Smooth muscle cell (in vitro differentiated cells): ENCODE measurements around the gene TH. TPM values are rescaled to one million over a fixed set of nuclear protein-coding genes. Genes with fewer than 3 reads are reported as not detected.

ENCODE experiments used
- DNase-seq: peaks from one replicate; lab custom pipeline; 2025; ENCODE audit not compliant: unreplicated experiment; lab: John Stamatoyannopoulos, UW
- H2AFZ ChIP-seq: fragments of 200-600 bp; sonication (generic); 2 replicates; pipeline ENCODE4 v1.6.0; 2016; ENCODE audit warnings: antibody characterized with exemption, low read depth, mild to moderate bottlenecking
- H3F3A ChIP-seq: fragments of 200-600 bp; sonication (generic); 2 replicates; pipeline ENCODE4 v1.6.0; 2017; ENCODE audit warnings: antibody characterized with exemption, low read depth
- H3K27ac ChIP-seq: fragments of 200-600 bp; sonication (generic); 2 replicates; pipeline ENCODE4 v1.5.1; 2016; ENCODE audit warnings: low read depth, mild to moderate bottlenecking
- H3K27me3 ChIP-seq: fragments of 200-600 bp; sonication (generic); 2 replicates; pipeline ENCODE4 v1.6.1; 2016; ENCODE audit warnings: low read depth, mild to moderate bottlenecking
- H3K36me3 ChIP-seq: fragments of 200-600 bp; sonication (generic); 2 replicates; pipeline ENCODE4 v1.5.1; 2016; ENCODE audit warnings: low read depth
- H3K4me1 ChIP-seq: fragments of 200-600 bp; sonication (generic); 2 replicates; pipeline ENCODE4 v1.5.1; 2016; ENCODE audit warnings: low read depth
- H3K4me2 ChIP-seq: fragments of 200-600 bp; sonication (generic); 2 replicates; pipeline ENCODE4 v1.6.0; 2016; ENCODE audit warnings: mild to moderate bottlenecking
- H3K4me3 ChIP-seq: fragments of 200-600 bp; sonication (generic); 2 replicates; pipeline ENCODE4 v1.5.1; 2016; ENCODE audit warnings: mild to moderate bottlenecking
- H3K79me2 ChIP-seq: fragments of 200-600 bp; sonication (generic); 2 replicates; pipeline ENCODE4 v1.6.0; 2016; ENCODE audit warnings: low read depth, mild to moderate bottlenecking
- H3K9ac ChIP-seq: fragments of 200-600 bp; sonication (generic); 2 replicates; pipeline ENCODE4 v1.6.0; 2016; ENCODE audit warnings: low read depth
- H3K9me3 ChIP-seq: fragments of 200-600 bp; sonication (generic); replicated peaks from 2 replicates; pipeline ENCODE4 v1.5.1; 2016; ENCODE audit warnings: low read depth
- H4K20me1 ChIP-seq: fragments of 200-600 bp; sonication (generic); 2 replicates; pipeline ENCODE4 v1.6.0; 2016; ENCODE audit warnings: low read depth
- WGBS: methylation state at CpG from one replicate; pipeline ENCODE4 v1.1.7; 2016; ENCODE audit warnings: low lambda C conversion rate; 5-methylcytosine and 5-hydroxymethylcytosine counted together
- polyA plus RNA-seq: library from polyadenylated mRNA; unstranded; fragments of >200 nt; fragmentation: Nextera tagmentation; extraction: Ambion mirVana; gene quantifications from 2 replicates; pipeline ENCODE4 v1.2.1, GENCODE V29; 2016
- total RNA-seq: library from RNA; depleted of rRNA; stranded (reverse); fragments of >200 nt; gene quantifications from 2 replicates; pipeline ENCODE4 v1.2.3, GENCODE V29; 2014
- TF ChIP-seq, protein P1 (sequence below): fragments of 200-600 bp; sonication (generic); IDR thresholded peaks from 2 replicates; pipeline ENCODE4 v1.5.1; 2017; ENCODE audit warnings: borderline replicate concordance, mild to moderate bottlenecking, antibody characterized with exemption; ENCODE audit not compliant: insufficient read depth, poor library complexity, severe bottlenecking

Gene TH
- total and polyA plus RNA-seq, 2 experiments from 2014 or later: not detected

DNA sequence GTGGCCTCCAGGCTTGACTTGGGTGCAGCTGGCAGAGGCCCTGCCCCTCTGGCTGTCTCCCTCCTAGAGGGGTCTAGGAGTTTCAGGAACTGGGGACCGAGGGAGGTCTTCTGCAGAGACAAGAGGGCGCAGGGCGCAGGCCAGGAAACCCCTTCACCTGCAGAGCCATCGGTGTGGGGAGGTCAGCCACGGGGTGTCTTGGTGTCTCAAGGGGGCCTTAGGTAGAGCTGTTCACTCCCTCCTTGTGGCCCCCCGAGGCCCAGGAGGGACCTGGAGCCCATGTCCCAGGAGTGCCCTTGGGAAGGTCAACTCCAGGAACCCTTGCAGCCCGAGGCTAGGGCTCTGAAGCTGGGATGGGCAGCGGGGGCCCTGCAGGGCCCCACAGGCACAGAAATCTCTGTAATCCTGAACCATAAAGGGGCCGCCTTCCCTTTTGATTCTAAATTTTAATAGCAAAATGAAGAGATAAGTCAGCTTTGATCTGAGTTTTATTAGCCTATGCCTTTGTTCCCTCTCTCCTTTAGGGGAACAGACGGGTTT is 31.4 kb upstream of the TH start:
- no peaks in the 10 kb centered on the region for H3K79me2 ChIP-seq
- no peak overlapping the region for H2AFZ ChIP-seq
- no peaks in the 10 kb centered on the region for H3K9me3 ChIP-seq
- H3K36me3 ChIP-seq: no peaks in the 10 kb centered on the region
- no peaks in the 10 kb centered on the region for H4K20me1 ChIP-seq
- no peaks in the 10 kb centered on the region for H3F3A ChIP-seq
- H3K27me3 ChIP-seq: no peaks in the 10 kb centered on the region
- no peaks in the 10 kb centered on the region for H3K4me1 ChIP-seq
- TF ChIP-seq, protein P1, sequence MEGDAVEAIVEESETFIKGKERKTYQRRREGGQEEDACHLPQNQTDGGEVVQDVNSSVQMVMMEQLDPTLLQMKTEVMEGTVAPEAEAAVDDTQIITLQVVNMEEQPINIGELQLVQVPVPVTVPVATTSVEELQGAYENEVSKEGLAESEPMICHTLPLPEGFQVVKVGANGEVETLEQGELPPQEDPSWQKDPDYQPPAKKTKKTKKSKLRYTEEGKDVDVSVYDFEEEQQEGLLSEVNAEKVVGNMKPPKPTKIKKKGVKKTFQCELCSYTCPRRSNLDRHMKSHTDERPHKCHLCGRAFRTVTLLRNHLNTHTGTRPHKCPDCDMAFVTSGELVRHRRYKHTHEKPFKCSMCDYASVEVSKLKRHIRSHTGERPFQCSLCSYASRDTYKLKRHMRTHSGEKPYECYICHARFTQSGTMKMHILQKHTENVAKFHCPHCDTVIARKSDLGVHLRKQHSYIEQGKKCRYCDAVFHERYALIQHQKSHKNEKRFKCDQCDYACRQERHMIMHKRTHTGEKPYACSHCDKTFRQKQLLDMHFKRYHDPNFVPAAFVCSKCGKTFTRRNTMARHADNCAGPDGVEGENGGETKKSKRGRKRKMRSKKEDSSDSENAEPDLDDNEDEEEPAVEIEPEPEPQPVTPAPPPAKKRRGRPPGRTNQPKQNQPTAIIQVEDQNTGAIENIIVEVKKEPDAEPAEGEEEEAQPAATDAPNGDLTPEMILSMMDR: no peak
- no peak for DNase-seq
- H3K27ac ChIP-seq: no peak overlapping the region
- no peak overlapping the region for H3K4me2 ChIP-seq
- no peak overlapping the region for H3K4me3 ChIP-seq
- WGBS: 82% methylated on average over 9 of the region's 10 CpGs
- H3K9ac ChIP-seq: no peak overlapping the region

DNA sequence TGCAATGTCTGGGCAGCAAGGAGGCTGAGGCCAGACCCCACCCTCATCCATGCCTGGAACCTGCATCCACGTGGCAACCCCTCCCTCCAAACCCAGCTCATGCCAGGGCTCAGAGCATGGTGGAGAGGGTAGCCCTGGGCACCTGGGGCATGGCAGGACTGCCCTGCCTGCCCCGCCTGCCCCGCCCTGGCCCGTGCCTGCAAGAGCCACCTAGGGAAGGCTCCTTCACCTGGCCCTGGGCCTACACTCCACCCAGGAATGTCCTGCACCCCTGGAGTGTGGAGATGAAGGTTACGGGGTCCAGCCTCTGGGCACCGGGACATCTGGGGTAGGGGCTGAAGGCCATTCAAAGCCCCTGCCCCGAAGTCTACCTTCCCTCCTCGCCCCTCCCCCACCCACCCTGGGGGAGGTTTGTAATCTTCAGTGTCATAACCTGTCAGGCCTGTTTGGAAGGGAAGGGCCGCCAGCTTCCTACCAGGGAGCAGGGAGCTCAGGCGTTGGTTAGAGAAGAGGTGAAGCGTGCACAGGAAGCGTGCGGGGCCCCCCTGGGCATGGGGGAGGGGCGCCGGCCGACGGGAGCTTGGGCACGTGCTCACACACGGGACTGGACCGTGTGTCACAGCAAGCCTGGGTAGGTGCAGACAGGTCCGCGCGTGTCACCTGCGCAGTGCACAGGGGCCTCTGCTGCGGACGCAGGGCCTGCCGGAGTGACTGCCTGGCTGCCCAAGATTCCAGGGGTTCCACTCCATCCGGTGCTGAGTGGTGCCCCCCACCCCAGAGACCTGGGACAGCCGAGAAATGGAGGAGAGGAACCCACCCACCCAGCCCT is 30.7 kb upstream of the TH start:
- Histone ChIP-seq H3K36me3 (no peaks in the 10 kb centered on the region), H3K9me3 (no peaks in the 10 kb centered on the region), H3K4me1 (no peaks in the 10 kb centered on the region), H3F3A (no peaks in the 10 kb centered on the region), H3K4me2 (no peak overlapping the region), H3K9ac (no peak overlapping the region), H3K4me3 (no peak overlapping the region), H3K79me2 (no peaks in the 10 kb centered on the region), H3K27me3 (no peaks in the 10 kb centered on the region), H2AFZ (no peak overlapping the region), H3K27ac (no peak overlapping the region), H4K20me1 (no peaks in the 10 kb centered on the region)
- DNase-seq: no peak
- TF ChIP-seq, protein P1: no peak
- 64% methylated on average over 27 of the region's 29 CpGs for WGBS

DNA sequence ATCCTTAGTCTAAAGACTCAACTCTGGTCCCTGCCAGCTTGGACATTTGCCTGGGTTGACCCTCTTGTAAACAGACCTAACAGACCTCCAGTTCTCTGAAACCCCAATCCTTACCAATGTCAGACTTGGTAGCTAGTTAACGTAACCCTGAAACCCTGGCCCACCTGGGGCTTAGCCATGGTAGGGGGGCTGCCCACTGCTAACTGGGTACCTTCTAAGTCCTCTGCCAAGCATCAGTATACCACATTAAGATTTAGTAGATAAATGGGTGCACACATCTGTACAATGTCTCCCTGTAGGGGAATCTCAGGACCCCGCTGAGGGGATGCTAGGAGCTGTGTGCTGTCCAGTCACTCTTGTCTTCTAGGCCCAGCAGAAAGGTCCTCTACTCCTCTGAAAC is 29.9 kb upstream of the TH start:
- Histone ChIP-seq H3K79me2 (no peaks in the 10 kb centered on the region), H3K4me3 (no peak overlapping the region), H3K27ac (no peak overlapping the region), H3K9ac (no peak overlapping the region), H3K9me3 (no peaks in the 10 kb centered on the region), H3K36me3 (no peaks in the 10 kb centered on the region), H3K4me2 (no peak overlapping the region), H3K27me3 (no peaks in the 10 kb centered on the region), H3K4me1 (no peaks in the 10 kb centered on the region), H2AFZ (no peak overlapping the region), H4K20me1 (no peaks in the 10 kb centered on the region), H3F3A (no peaks in the 10 kb centered on the region)
- 98% methylated on average over 2 of the region's 2 CpGs for WGBS
- TF ChIP-seq, protein P1: no peak
- no peak for DNase-seq
